H9 (cell line): ENCODE measurements around the gene SV2C. TPM values are rescaled to one million over a fixed set of nuclear protein-coding genes. Genes with fewer than 3 reads are reported as not detected.

Experiments
- DNase-seq: peaks from one replicate; pipeline ENCODE4 v3.0.0-alpha.2; 2017
- H2AFZ ChIP-seq: one replicate; pipeline ENCODE4 v1.6.1; 2013; ENCODE audit warnings: mild to moderate bottlenecking, low read length, control low read depth, moderate library complexity
- H2AK5ac ChIP-seq: 2 replicates; pipeline ENCODE4 v1.6.1; 2013; ENCODE audit warnings: low read length, control low read depth, mixed read lengths; ENCODE audit not compliant: insufficient read length
- H2BK120ac ChIP-seq: one replicate; pipeline ENCODE4 v1.6.1; 2013; ENCODE audit warnings: low read depth, mild to moderate bottlenecking, low read length, control low read depth, inconsistent platforms; ENCODE audit not compliant: poor library complexity, severe bottlenecking
- H2BK12ac ChIP-seq: 2 replicates; pipeline ENCODE4 v1.6.1; 2013; ENCODE audit warnings: low read length, control low read depth, mixed read lengths, low read depth; ENCODE audit not compliant: insufficient read length
- H2BK15ac ChIP-seq: 2 replicates; pipeline ENCODE4 v1.6.1; 2013; ENCODE audit warnings: low read depth, low read length, control low read depth
- H2BK20ac ChIP-seq: one replicate; pipeline ENCODE4 v1.6.1; 2013; ENCODE audit warnings: low read depth, mild to moderate bottlenecking, low read length, control low read depth, inconsistent platforms; ENCODE audit not compliant: poor library complexity, severe bottlenecking
- H2BK5ac ChIP-seq: 2 replicates; pipeline ENCODE4 v1.6.1; 2013; ENCODE audit warnings: low read length, control low read depth, mixed read lengths; ENCODE audit not compliant: insufficient read length
- H3K14ac ChIP-seq: 2 replicates; pipeline ENCODE4 v1.6.1; 2013; ENCODE audit warnings: low read length, control low read depth; ENCODE audit not compliant: insufficient read depth
- H3K18ac ChIP-seq: 2 replicates; pipeline ENCODE4 v1.6.1; 2013; ENCODE audit warnings: low read depth, mild to moderate bottlenecking, mixed read lengths, low read length, control low read depth; ENCODE audit not compliant: insufficient read length
- H3K23ac ChIP-seq: 2 replicates; pipeline ENCODE4 v1.6.1; 2013; ENCODE audit warnings: low read length, control low read depth, mixed read lengths, low read depth; ENCODE audit not compliant: insufficient read length
- H3K23me2 ChIP-seq: 2 replicates; pipeline ENCODE4 v1.6.1; 2013; ENCODE audit warnings: low read depth, mild to moderate bottlenecking, mixed read lengths, low read length, control low read depth; ENCODE audit not compliant: insufficient read length, poor library complexity, severe bottlenecking
- H3K27ac ChIP-seq: 2 replicates; pipeline ENCODE4 v1.5.1; 2013; ENCODE audit warnings: low read length, control low read depth, mixed read lengths, low read depth; ENCODE audit not compliant: insufficient read length
- H3K27me3 ChIP-seq: 2 replicates; pipeline ENCODE4 v1.6.1; 2013; ENCODE audit warnings: low read length, control low read depth, inconsistent platforms; ENCODE audit not compliant: insufficient read depth
- H3K4ac ChIP-seq: 2 replicates; pipeline ENCODE4 v1.6.1; 2013; ENCODE audit warnings: low read depth, mild to moderate bottlenecking, control low read depth, inconsistent platforms, low read length, moderate library complexity
- H3K4me1 ChIP-seq: 2 replicates; pipeline ENCODE4 v1.6.1; 2013; ENCODE audit warnings: low read length, control low read depth, inconsistent platforms; ENCODE audit not compliant: insufficient read depth
- H3K4me2 ChIP-seq: 2 replicates; pipeline ENCODE4 v1.6.1; 2013; ENCODE audit warnings: low read length, control low read depth, mixed read lengths; ENCODE audit not compliant: insufficient read length, insufficient read depth
- H3K56ac ChIP-seq: 2 replicates; pipeline ENCODE4 v1.6.1; 2013; ENCODE audit warnings: low read depth, mild to moderate bottlenecking, mixed read lengths, low read length, control low read depth; ENCODE audit not compliant: insufficient read length
- H3K79me1 ChIP-seq: 2 replicates; pipeline ENCODE4 v1.6.1; 2013; ENCODE audit warnings: low read depth, mild to moderate bottlenecking, moderate library complexity, low read length, control low read depth, inconsistent platforms; ENCODE audit not compliant: insufficient read depth, poor library complexity, severe bottlenecking
- H3K79me2 ChIP-seq: 2 replicates; pipeline ENCODE4 v1.6.1; 2013; ENCODE audit warnings: low read length, control low read depth, inconsistent platforms; ENCODE audit not compliant: insufficient read depth
- H3K9ac ChIP-seq: 2 replicates; pipeline ENCODE4 v1.6.1; 2013; ENCODE audit warnings: low read length, control low read depth, mixed read lengths; ENCODE audit not compliant: insufficient read length; ENCODE audit errors: extremely low read depth
- H3K9me3 ChIP-seq: one replicate; pipeline ENCODE4 v1.6.1; 2013; ENCODE audit warnings: low read depth, low read length, inconsistent platforms; ENCODE audit not compliant: control insufficient read depth
- H3T11ph ChIP-seq: one replicate; pipeline ENCODE4 v1.6.1; 2013; ENCODE audit warnings: mild to moderate bottlenecking, low read length, control low read depth, inconsistent platforms
- H4K20me1 ChIP-seq: one replicate; pipeline ENCODE4 v1.6.1; 2013; ENCODE audit not compliant: control insufficient read depth, insufficient read length, insufficient read depth
- H4K5ac ChIP-seq: 2 replicates; pipeline ENCODE4 v1.6.1; 2013; ENCODE audit warnings: low read depth, mild to moderate bottlenecking, mixed read lengths, low read length, control low read depth; ENCODE audit not compliant: insufficient read length
- H4K8ac ChIP-seq: replicated peaks from 2 replicates; pipeline ENCODE4 v1.6.1; 2013; ENCODE audit warnings: low read length, control low read depth, mixed read lengths, low read depth; ENCODE audit not compliant: insufficient read length
- H4K91ac ChIP-seq: 2 replicates; pipeline ENCODE4 v1.6.1; 2013; ENCODE audit warnings: low read depth, mild to moderate bottlenecking, moderate library complexity, mixed read lengths, low read length, control low read depth; ENCODE audit not compliant: insufficient read length
- H3K27ac Mint-ChIP-seq, 3 experiments: 2 replicates in 2 of 3; 3 replicates in 1 of 3; pipeline ENCODE4 v1.8.0; 2020 to 2021; ENCODE audit warnings: mixed read lengths in 3 of 3, mild to moderate bottlenecking in 1 of 3, moderate library complexity in 1 of 3
- H3K27me3 Mint-ChIP-seq: 2 replicates; pipeline ENCODE4 v1.8.0; 2021; ENCODE audit warnings: low read depth, mild to moderate bottlenecking, moderate library complexity, mixed read lengths
- H3K36me3 Mint-ChIP-seq, 3 experiments: 2 replicates in 2 of 3; 3 replicates in 1 of 3; pipeline ENCODE4 v1.8.0; 2020 to 2021; ENCODE audit warnings: low read depth in 3 of 3, mixed read lengths in 3 of 3; ENCODE audit not compliant: insufficient read depth in 1 of 3
- H3K4me1 Mint-ChIP-seq, 2 experiments: 2 replicates each; pipeline ENCODE4 v1.8.0; 2020; ENCODE audit warnings: mixed read lengths in 2 of 2
- H3K4me3 Mint-ChIP-seq, 2 experiments: 2 replicates in 1 of 2; 3 replicates in 1 of 2; pipeline ENCODE4 v1.8.0; 2020 to 2021; ENCODE audit warnings: mild to moderate bottlenecking in 2 of 2, mixed read lengths in 2 of 2, moderate library complexity in 1 of 2
- H3K9me3 Mint-ChIP-seq, 2 experiments: 2 replicates in 1 of 2; 3 replicates in 1 of 2; pipeline ENCODE4 v1.8.0; 2020; ENCODE audit warnings: mild to moderate bottlenecking in 2 of 2, mixed read lengths in 2 of 2, moderate library complexity in 1 of 2
- CTCF ChIP-seq: fragments of 200-600 bp; sonication (generic); conservative IDR thresholded peaks from 3 replicates; pipeline ENCODE4 v1.8.0; 2021; ENCODE audit warnings: antibody characterized with exemption, mild to moderate bottlenecking
- WGBS: extraction: QIAGEN DNeasy Blood & Tissue Kit; methylation state at CpG from one replicate; pipeline ENCODE4 v1.1.7; 2013; ENCODE audit warnings: missing lambda C conversion rate, low lambda C conversion rate, mixed read lengths; ENCODE audit not compliant: insufficient read length; ENCODE audit errors: extremely low coverage; 5-methylcytosine and 5-hydroxymethylcytosine counted together
- total RNA-seq: library from RNA; stranded (reverse); gene quantifications from 2 replicates; pipeline ENCODE4 v1.2.1, GENCODE V29; 2021

The SV2C gene
- total RNA-seq, 1 experiment from 2014 or later = 0.09 TPM

- Histone ChIP-seq H3K4me1 (no peaks in the 10 kb centered on the region), H4K91ac (no peak overlapping the region), H3K23me2 (no peaks in the 10 kb centered on the region), H3K4me2 (no peak overlapping the region), H4K5ac (no peak overlapping the region), H3K14ac (no peak overlapping the region), H3K9ac (no peak overlapping the region), H2AFZ (no peak overlapping the region), H3K9me3 (no peaks in the 10 kb centered on the region), H2BK12ac (no peak overlapping the region), H3K27ac (no peak overlapping the region), H3K27me3 (no peaks in the 10 kb centered on the region), H4K20me1 (no peaks in the 10 kb centered on the region), H2BK15ac (no peak overlapping the region), H3K79me1 (no peaks in the 10 kb centered on the region), H3K23ac (no peak overlapping the region), H2BK120ac (no peak overlapping the region), H2AK5ac (no peak overlapping the region), H3T11ph (no peak overlapping the region), H4K8ac (no peak overlapping the region), H3K79me2 (no peaks in the 10 kb centered on the region), H3K56ac (no peak overlapping the region), H3K18ac (no peak overlapping the region), H2BK5ac (no peak overlapping the region), H2BK20ac (no peak overlapping the region), H3K4ac (no peak overlapping the region)
- Mint-ChIP-seq H3K36me3 (no peaks in the 10 kb centered on the region), H3K4me1 (peaks cover 13 to 14% of the 10 kb centered on the region in 2 experiments), H3K27ac (no peak overlapping the region), H3K9me3 (no peaks in the 10 kb centered on the region), H3K27me3 (no peaks in the 10 kb centered on the region), H3K4me3 (no peak overlapping the region)
- DNase-seq = no peak
- WGBS = no CpG with 5 or more reads among the region's 3 CpGs
- no peak for TF ChIP-seq CTCF
Measured at GRCh38 chr5:76376148-76376865, 293.1 kb downstream of the SV2C start.
